ENCODE measurements around the gene PRDM13.

DNA sequence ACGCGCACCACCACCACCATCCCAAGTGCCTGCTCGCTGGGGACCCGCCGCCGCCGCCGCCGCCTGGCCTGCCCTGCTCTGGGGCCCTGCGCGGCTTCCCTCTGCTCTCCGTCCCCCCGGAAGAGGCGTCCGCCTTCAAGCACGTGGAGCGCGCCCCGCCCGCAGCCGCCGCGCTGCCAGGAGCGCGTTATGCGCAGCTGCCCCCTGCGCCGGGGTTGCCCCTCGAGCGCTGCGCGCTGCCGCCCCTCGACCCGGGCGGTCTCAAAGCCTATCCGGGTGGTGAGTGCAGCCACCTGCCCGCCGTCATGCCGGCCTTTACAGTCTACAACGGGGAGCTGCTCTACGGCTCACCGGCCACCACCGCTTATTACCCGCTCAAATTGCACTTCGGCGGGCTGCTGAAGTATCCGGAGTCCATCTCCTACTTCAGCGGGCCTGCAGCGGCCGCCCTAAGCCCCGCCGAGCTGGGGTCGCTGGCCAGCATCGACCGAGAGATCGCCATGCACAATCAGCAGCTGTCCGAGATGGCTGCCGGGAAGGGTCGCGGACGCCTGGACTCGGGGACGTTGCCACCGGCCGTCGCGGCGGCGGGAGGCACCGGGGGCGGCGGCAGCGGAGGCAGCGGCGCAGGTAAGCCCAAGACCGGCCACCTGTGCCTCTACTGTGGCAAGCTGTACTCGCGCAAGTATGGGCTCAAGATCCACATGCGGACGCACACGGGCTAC, 7.2 kb downstream of the PRDM13 start:
- TF ChIP-seq ZNF550 (CRISPR knock-in tag; IDR thresholded peaks at IDR 0.05; ENCODE audit: borderline replicate concordance) (no peak), NCOA5 (CRISPR knock-in tag; IDR thresholded peaks at IDR 0.05) (no peak), ZNF670 (CRISPR knock-in tag; IDR thresholded peaks at IDR 0.05; ENCODE audit: borderline replicate concordance) (no peak)
- TF ChIP-seq, protein P1, sequence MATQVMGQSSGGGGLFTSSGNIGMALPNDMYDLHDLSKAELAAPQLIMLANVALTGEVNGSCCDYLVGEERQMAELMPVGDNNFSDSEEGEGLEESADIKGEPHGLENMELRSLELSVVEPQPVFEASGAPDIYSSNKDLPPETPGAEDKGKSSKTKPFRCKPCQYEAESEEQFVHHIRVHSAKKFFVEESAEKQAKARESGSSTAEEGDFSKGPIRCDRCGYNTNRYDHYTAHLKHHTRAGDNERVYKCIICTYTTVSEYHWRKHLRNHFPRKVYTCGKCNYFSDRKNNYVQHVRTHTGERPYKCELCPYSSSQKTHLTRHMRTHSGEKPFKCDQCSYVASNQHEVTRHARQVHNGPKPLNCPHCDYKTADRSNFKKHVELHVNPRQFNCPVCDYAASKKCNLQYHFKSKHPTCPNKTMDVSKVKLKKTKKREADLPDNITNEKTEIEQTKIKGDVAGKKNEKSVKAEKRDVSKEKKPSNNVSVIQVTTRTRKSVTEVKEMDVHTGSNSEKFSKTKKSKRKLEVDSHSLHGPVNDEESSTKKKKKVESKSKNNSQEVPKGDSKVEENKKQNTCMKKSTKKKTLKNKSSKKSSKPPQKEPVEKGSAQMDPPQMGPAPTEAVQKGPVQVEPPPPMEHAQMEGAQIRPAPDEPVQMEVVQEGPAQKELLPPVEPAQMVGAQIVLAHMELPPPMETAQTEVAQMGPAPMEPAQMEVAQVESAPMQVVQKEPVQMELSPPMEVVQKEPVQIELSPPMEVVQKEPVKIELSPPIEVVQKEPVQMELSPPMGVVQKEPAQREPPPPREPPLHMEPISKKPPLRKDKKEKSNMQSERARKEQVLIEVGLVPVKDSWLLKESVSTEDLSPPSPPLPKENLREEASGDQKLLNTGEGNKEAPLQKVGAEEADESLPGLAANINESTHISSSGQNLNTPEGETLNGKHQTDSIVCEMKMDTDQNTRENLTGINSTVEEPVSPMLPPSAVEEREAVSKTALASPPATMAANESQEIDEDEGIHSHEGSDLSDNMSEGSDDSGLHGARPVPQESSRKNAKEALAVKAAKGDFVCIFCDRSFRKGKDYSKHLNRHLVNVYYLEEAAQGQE (IDR thresholded peaks at IDR 0.05; ENCODE audit: borderline replicate concordance in 1 of 2, low read depth in 1 of 2, low read length in 2 of 2): no peak

Data from HepG2 (cell line).